Measurements from ENCODE around the gene KEL. TPM values are rescaled to one million over a fixed set of nuclear protein-coding genes. Genes with fewer than 3 reads are reported as not detected.

KEL gene
- total RNA-seq, 1 experiment from 2014 or later, result 0.13 TPM

DNA sequence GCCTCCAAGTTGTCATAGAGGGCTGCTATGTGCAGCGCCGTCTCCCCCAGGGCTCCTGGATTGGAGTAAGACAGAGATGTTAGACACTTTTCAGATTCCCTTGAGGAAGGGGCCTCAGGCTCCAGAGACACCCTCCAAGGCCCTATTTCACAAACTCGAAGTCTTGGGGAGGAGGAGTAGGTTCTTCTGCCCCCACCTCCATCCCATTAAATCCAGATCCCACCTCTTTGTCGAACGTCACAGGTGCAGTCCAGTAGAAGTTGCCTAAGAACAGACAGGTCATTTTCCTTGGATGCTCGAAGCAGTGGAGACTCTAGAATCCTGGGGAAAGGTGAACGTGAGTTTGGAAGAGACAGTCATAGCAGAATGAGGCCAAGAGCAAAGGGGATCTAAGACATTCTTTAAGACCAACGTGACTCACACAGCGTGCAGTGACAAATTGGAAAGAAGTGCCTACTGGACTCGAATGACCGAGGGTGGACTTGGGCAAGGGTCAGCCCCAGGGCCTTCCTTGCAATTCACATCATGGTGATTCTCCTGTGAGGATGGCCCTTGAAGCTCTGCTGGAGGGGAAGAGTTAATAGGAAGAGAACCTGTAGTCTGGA is 31.9 kb downstream of the KEL start:
- DNase-seq (ENCODE audit: low spot score), result no peak

DNA sequence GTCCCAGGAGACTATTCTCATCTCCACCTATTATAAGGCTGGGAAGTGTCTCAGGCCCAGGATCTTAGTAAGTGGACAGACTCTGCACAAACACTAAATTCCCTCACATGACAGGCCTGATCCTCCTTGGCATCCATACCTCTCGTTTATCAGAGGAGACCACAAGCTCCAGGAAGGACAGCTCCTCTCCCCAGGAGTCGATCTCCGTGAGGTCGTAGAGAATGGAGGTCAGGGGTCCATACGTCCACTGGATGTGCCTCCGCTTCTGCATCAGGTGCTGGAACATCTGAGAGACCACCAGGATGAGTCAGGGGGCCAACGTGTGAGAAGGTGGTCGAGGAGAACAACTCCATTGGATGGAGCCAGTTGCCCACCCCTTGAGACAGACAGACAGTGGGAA is 34.2 kb downstream of the KEL start:
- DNase-seq (ENCODE audit: low spot score), result no peak

DNA sequence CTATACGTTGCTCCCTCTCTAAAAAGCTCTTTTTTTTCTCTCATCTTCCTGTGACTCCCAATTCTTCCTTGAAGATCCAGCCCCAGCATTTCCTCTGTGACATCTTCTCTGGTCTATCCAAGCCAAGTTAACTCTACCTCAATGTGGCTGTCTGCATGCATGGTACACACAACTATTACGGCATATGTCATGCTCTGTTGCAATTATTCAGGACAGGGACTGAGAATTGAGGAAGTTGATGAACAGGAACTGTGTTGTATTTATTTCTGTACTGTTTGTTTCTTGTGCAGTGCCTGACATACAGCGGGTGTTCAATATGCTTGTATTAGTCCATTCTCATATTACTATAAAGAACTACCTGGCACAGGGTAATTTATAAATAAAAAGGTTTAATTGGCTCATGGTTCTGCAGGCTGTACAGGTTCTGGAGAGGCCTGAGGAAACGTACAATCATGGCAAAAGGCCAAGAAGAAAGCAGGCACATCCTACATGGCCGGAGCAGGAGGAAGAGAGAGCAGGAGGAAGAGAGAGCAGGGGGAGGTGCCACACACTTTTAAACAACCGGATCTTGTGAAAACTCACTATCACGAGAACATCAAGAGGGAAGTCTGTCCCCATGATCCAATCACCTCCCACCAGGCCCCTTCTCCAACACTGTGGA is 34.9 kb downstream of the KEL start:
- no peak for DNase-seq (ENCODE audit: low spot score)

DNA sequence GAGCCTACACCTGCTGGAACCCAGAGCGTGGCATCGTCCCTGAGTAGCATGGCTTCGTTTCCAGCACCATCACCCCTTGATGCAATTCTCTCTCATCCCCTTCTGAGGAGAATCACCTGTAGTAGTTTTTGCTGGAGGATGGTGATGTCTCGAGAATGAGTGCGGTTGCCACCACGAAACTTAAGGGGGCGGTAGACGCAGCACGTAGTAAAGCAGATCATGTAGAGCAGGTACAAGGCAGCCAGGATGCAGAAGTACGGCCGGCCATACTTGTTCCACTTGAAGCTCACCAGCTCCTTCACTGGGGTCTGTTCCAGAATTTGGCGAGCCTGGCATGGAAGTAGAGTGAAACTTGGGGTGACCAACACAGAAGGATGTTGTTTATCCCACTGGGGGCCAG is 36.8 kb downstream of the KEL start:
- no peak for DNase-seq (ENCODE audit: low spot score)

DNA sequence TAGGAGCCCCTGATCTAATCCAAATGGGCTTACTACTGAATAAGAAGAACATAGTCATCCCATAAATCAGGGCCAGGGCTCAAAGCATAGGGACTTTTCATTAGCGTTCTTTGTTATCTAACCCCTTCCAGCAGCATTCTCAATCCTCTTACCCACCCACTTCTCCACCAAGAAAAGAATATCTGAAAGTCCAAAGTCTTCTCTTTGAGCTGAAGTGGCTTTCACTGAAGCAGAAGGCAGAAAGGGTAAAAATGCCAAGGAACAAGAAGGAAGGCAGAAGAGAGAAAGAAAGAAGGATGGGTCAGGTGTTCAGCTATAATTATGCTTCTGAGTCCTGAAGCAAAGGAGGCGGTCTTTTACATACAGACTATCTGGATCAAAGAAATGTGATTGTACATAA is 38.8 kb downstream of the KEL start:
- peak; percentile 72 for DNase-seq (ENCODE audit: low spot score)

DNA sequence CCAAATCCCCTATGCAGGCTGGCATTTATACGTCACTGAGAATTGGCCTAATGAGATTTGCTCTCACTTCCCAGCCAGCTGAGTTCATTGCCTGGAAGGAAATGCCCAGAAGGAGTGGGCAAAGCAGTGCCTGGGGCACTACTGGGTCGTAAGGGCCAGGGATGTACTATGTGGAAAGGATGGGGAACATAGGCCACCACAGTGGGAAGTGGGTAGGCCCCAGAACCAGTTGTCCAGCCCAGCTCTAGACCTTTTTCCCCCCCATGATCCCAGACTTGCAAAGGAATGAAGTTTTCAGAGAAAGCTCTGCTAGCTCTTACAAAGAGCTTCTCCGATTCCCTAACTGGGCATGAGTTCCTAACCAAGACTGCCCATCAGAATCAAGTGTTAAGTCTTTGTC is 42.5 kb downstream of the KEL start:
- no peak for DNase-seq (ENCODE audit: low spot score)

DNA sequence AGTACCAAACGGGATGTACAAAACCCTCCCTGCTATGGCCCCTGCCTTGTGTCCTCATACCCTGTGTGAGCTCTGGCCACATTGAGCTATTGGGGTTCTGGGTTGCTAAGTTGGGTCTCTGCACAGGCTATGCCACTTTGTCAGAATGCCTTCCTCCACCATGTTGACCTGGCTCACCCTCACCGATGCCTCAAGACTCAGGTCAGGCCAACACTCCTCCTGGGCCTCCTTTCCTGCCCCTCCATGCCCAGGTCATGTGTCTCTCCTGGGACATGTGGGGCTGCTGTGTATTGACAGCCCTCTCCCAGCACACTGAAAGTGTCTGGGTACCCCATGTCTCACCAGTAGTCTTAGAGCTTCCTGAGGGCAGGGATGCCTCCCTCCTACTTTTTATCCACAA is 43.3 kb downstream of the KEL start:
- no peak for DNase-seq (ENCODE audit: low spot score)

DNA sequence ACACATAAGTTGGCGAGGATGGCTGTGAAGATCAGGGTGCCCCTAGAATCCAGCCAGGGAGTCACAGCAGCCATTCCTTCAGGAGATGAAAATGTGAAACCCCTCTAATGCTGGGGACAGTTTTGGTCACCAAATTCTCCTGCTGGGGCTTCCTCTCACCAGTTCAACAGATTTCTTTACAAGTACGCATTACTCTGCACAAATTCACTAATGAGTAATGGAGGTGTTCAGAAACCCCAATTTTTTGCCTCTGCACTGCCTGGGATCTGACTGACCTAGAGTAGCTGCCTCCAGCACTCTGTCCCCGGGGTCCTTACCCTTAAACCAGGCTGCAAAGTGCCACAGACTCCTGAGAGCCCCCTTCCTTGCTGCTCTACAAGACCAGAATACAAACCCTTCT is 44.7 kb downstream of the KEL start:
- DNase-seq (ENCODE audit: low spot score), result no peak

DNA sequence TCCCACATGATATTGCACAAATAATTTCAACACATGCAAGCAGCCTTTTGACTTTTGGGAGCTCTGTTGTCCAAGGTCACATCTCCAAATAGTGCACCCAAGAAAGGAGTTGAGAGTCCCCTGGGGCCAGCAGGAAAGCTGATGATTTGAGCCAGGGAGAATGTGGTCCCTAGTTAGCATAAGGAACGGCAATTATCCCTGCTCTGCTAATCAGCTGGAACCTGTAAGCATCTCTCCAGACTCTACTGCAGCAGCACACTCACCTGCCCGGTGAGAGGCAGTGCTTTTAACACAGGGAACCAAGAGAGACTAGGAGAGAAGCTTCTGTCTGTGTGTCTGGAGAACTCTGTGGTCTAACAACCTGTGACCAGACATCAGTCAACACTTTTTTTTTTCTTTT is 45.7 kb downstream of the KEL start:
- no peak for DNase-seq (ENCODE audit: low spot score)

DNA sequence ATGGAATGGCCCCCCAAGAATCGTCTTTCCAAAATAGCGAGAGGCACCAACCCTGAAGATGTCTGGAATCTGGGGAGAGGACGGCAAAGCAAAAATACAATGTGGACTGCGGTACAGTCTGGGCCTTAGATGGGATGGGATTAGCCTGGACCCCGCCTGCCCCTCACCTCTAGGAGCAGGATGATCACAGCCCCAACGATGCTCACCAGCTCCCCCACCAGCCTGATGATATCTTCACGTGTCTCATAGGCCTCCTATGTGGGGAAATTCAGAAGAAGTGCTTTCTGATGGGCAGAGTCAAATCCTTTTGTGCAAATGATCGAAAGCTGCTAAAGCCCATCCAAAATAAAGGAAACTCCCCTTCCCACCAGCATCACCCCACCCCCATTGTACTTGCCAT is 46.8 kb downstream of the KEL start:
- DNase-seq (ENCODE audit: low spot score), result no peak

DNA sequence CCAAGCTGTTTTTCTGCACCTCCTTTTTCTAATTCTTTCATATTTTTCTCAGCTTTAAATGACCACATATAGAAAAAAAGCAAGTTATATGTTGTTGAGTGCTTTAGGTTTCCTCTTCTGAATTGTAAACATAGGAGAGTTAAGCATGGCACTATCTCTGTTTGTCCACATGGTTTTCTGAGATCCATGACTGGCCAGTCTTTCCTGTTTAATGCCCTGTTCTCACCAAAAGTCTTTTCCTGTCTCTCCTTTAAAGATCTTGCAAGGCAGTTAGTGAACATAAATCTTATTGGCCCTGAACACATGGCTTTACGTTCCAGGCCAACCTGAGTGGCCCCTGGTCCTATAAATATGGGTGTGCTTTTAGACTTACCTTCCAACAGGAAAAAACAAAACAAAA is 48.0 kb downstream of the KEL start:
- DNase-seq (ENCODE audit: low spot score), result peak; percentile 53

DNA sequence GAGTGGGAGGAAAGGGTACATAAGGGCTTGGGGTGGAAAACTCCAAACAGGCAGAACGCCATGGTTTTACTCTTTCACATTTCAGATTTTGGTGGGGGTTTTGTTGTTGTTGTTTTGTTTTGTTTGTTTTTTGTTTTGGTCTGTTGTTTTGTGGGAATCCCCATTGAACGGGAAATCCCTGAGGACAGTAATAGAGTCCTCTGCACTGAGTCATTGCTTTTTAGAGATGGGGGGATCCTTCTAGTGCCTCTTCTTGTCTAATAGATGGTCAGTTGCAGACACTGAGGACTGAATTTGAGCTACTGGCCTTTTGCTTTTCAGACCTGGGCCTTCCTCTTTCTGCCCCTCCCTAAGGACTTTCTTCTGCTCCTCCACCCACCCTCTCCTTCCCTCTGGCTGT is 48.6 kb downstream of the KEL start:
- DNase-seq (ENCODE audit: low spot score), result no peak

DNA sequence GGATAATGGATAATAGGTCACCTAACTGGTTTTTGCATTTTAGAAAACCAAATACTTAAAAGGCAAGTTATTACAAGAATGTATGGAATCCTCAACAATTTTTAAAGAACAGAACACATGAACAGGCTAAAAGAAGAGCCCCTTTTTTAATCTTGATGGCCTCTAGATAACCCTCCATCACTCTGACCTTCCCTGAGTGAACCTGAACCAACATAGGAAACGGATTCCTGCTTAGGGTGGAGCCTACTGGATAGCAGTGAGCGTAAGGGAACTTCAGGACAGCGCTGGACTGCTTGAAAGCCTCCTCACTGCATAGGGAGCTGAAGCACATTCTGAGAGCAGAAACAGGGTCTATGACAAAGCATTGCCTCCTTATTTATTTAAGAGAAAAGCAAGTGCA is 49.1 kb downstream of the KEL start:
- peak; percentile 84 for DNase-seq (ENCODE audit: low spot score)

DNA sequence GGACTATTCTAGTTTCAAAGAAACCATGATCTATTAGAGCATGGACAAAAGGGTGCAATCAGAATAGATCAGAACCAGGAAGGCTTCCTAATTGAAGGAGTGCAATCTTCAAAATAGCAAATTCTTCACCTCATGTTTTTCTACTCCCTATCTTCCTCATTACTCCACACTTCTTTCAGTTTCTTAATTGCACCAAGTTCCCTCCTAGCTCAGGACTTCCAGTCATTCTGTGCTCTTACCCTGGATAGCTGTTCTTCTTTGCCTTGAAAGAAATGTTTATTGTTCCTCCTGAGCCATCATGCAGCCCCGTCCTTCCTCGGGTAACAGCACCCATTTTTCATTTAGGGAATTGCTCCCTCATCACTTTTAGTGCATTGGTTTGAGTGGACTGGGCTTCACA is 51.7 kb downstream of the KEL start:
- no peak for DNase-seq (ENCODE audit: low spot score)

DNA sequence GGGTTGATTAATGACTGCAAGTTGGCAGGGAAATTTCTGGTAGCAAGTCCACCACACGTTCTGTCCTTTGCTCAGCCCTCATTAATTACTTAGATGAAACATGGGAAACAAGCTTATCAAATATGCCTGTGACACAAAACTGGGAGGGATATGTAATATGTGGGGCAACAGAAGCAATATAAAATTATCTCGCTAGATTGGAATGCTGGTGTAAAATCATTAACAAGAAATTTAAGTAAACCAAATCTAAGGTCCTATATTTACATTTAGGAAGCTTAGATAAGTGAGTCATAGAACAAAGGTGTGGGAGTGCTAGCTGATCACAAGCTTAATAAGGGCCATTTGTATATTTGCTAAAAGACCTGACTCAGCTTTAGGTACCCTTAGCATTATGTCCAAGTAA is 52.1 kb downstream of the KEL start:
- DNase-seq (ENCODE audit: low spot score), result peak; percentile 86

DNA sequence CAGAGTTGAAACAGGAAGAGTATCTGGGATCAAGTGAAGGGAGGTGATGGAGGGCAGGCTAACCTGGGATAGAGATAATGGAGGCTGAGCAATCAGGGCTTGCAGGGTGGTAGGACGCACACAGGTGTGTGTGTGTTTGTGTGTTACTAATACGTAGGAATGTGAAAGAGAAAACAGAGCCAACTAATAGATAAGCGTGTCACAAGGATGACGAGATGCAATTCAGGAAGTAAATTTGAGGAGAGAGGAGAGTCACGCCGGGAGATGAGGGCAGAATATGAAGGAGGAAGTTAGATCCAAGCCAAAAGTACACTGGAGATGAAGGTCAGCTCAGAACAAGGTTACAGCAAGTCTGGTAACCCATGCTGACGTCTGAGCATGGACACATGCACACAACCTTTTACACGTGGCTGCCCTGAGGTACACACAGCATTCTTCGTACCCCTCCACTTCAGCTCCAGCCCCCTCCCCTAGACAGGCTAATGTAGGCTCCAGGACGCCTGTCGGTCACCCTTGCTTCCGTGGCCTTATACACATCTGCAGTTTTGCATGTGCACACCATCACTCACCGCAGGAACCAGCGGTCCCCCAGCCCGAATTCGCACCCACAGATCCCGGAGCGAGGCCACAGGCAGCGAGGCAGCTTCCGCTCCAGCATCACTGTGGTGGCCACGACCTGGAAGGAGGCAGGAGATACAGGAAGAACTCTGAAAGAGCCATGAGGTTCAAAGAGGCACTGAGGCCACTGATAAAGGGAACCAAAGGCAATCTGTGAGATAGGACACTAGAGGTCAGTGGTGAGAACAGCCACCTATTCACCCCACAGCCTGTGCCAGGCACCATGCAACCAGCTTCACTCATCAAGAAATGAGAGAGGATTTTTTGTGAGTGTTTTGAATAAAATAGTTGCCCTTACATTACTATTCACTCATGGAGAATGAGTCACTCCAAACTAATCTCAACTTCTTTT is 53.0 kb downstream of the KEL start:
- DNase-seq (ENCODE audit: low spot score), result peak; percentile 79

DNA sequence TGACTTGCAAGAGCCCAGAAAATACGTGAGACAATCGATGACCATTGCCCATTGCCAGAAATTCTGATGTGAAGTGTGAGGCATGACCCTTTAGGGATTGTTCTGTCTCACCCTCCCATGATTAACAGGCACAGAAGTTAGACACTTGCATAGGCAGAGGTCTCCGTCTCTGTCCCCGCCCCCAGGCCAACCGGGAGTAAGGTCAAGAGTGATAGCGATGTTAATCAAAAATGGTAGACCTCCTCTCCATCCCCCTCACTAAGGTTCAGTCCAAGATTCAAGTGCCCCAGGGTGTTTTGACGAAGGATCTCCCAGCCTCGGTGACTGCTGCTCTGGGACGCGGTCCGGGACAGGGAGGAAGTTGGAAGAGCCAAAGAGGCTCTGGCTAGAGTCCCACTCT is 53.9 kb downstream of the KEL start:
- no peak for DNase-seq (ENCODE audit: low spot score)

DNA sequence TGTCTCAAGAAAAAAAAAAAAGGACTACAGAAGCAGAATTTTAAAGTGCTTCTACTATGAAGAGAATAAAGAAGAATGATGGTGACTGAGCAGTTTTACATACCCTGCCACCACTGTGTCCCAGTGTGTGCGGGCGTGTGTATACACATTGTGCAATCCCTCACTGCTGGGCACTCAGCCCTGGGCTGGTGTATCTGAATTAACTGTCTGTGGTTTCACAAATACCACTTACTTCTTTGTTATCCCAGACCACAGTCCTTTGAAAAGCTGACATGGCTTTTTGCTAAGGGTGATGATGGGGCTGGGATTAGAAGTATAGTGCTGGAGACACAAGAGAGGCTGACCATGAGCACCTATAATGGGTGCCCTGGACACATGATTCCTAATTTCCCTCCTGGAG is 55.5 kb downstream of the KEL start:
- no peak for DNase-seq (ENCODE audit: low spot score)

DNA sequence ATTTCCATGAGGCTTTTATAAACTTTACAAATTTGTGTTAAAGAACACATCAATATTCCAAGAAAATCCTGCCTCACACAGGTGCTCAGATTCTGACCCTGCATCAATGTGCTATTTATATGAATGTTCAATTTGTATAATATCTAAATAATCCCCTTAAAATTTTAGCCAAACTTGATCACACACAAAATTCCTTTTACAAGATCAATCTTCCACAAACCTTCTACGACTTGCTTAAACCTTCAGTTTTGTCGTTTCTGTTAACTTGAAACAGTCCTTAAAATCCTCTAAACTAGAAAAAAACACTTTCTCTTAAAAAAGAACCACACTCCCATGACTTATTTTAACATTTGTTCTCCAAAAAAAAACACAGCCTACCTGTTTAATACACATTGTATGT is 56.4 kb downstream of the KEL start:
- no peak for DNase-seq (ENCODE audit: low spot score)

DNA sequence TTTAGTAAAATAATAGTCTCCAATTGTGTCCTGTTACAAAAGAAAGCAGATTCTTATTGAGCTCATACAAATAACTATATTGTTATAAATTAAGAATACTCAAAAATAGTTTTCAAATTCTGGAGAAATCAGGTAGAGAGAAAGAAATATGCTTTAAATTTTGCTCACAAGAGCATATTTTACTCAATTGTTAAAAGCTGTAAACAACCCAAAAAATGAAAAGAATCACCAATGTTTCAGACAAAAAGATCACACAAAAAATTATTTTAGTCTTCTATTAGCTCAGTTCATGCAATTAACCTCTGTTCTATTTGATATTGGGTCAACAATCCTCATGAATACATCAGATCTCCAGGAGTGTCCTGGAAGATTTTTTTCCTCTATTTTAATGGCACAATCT is 58.0 kb downstream of the KEL start:
- no peak for DNase-seq (ENCODE audit: low spot score)

DNA sequence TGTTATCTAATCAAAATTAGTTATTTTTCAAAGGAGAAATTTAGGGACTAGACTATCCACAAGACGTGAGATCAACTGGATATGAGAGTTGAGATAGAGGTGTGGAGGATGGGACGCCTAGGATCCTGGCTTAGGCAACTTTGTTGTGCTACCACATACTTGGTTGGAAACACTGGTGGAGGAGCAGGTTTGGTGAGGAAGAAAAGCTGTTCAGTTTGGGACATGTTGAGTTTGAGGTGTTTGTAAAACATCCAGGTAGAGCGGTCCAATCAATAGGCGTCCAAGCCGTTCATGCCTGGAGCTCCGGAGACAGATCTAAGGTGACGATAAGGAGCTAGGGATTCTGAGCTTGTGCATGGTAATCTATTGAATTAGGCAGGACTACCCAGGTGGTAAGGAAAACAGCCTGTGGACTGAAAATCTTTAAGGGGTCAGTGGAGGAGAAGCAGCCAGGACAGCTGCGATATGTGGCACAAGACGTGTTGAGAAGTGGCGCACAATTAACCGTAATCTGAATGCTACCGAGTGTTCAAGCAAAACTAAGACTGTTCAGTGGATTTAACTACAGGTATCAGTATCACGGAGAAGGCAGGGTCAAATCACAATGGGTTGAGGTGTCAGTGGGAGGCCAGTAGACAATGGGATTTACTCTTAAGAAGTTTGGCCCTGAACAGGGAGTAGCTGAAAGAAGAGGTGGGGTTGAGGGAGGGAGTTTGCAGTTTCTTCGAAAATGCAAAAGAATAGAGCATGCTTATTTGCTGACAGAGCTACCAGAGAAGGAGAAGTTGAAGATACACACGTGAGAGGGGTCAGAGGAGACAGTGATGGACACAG is 60.5 kb downstream of the KEL start:
- no peak for DNase-seq (ENCODE audit: low spot score)

DNA sequence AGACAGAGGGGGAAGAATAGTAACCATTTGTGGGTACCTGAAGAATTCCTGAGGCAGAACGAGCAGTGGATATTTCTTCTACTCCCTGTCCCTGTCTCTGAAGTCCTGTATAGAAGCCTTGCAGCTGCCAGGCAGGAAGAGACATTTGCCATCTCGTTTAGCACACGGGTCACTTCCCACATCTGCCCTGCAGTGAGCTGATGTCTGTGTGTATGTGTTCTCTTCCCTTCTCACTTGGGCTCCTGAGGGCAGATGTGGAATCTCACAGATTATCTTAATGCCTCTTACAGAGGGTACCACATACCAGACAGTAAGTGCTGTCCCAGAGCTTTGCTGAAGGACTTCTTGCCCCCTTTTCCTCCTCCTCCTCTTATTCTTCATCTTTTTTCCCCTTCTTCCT is 62.5 kb downstream of the KEL start:
- no peak for DNase-seq (ENCODE audit: low spot score)

Measured in HT-29 (cell line).